Endothelial cell of umbilical vein (primary cell): Measurements from ENCODE around the gene CAMTA1. TPM values are rescaled to one million over a fixed set of nuclear protein-coding genes. Genes with fewer than 3 reads are reported as not detected.

Experiments used
- BruUV-seq: library from RNA; stranded (reverse); fragments of 400-500 nt; replicated peaks from 2 replicates; lab custom pipeline; 2021; lab: Mats Ljungman, UMichigan
- CTCF ChIA-PET: fragments of 300-600, 350-600 bp; sonication (Branson Sonifier 250); formaldehyde crosslinking; loops from one replicate; lab custom pipeline; 2021; ENCODE audit warnings: antibody characterized with exemption, inconsistent platforms; lab: Charles Lee
- POLR2A ChIA-PET: fragments of 300-600, 350-600 bp; sonication (Branson Sonifier 250); formaldehyde crosslinking; loops from one replicate; lab custom pipeline; 2021; ENCODE audit warnings: antibody characterized with exemption, inconsistent platforms; lab: Charles Lee
- DNase-seq: peaks from one replicate; pipeline ENCODE4 v3.0.0-alpha.2; 2011; ENCODE audit warnings: low read depth, low spot score
- FAIRE-seq: peaks from 2 replicates; lab custom pipeline; 2011; peaks lifted over from hg19 to GRCh38; lab: Jason Lieb, UNC
- H2AFZ ChIP-seq: 2 replicates; pipeline ENCODE4 v1.6.0; 2012; ENCODE audit warnings: low read depth, low read length, control low read depth, inconsistent platforms
- H3K27ac ChIP-seq: 2 replicates; pipeline ENCODE4 v1.5.1; 2011; ENCODE audit warnings: low read depth, mild to moderate bottlenecking, control low read depth, low read length, moderate library complexity; ENCODE audit not compliant: insufficient read depth
- H3K27me3 ChIP-seq, 2 experiments: 2 replicates each; pipeline versions ENCODE4 v1.6.0 to v1.6.1; 2011; ENCODE audit warnings: low read length in 2 of 2, mixed read lengths in 1 of 2; ENCODE audit not compliant: control insufficient read depth in 2 of 2, insufficient read depth in 2 of 2
- H3K36me3 ChIP-seq, 2 experiments: 2 replicates in 1 of 2; 3 replicates in 1 of 2; pipeline ENCODE4 v1.5.1; 2011; ENCODE audit warnings: low read length in 2 of 2, mild to moderate bottlenecking in 1 of 2, moderate library complexity in 1 of 2; ENCODE audit not compliant: control insufficient read depth in 2 of 2, insufficient read depth in 2 of 2; ENCODE audit errors: extremely low read depth in 1 of 2
- H3K4me1 ChIP-seq: 3 replicates; pipeline ENCODE4 v1.5.1; 2011; ENCODE audit warnings: mild to moderate bottlenecking, low read length; ENCODE audit not compliant: control insufficient read depth, insufficient read depth; ENCODE audit errors: extremely low read depth
- H3K4me2 ChIP-seq: 2 replicates; pipeline ENCODE4 v1.6.1; 2011; ENCODE audit warnings: low read length, control low read depth, mixed read lengths; ENCODE audit not compliant: insufficient read depth
- H3K4me3 ChIP-seq, 3 experiments: fragments of 200-600 bp in 1 of 3; sonication (generic), shearing (Covaris generic) in 1 of 3; replicated peaks in 1 of 3; 2 replicates each; pipeline ENCODE4 v1.5.1; 2011 to 2016; ENCODE audit warnings: control low read depth in 3 of 3, low read length in 3 of 3, mild to moderate bottlenecking in 2 of 3, inconsistent platforms in 1 of 3, low read depth in 1 of 3, moderate library complexity in 1 of 3; ENCODE audit not compliant: insufficient read depth in 1 of 3
- H3K79me2 ChIP-seq: 2 replicates; pipeline ENCODE4 v1.6.0; 2012; ENCODE audit warnings: low read length, inconsistent platforms; ENCODE audit not compliant: control insufficient read depth, insufficient read depth
- H3K9ac ChIP-seq: replicated peaks from 2 replicates; pipeline ENCODE3; 2011; ENCODE audit warnings: low read length, control low read depth; ENCODE audit not compliant: insufficient read depth; ENCODE audit errors: extremely low read depth
- H3K9me1 ChIP-seq: replicated peaks from 3 replicates; pipeline ENCODE4 v1.6.0; 2011; ENCODE audit warnings: mild to moderate bottlenecking, low read length; ENCODE audit not compliant: control insufficient read depth, insufficient read depth; ENCODE audit errors: extremely low read depth
- H3K9me3 ChIP-seq: replicated peaks from 2 replicates; pipeline ENCODE4 v1.5.1; 2012; ENCODE audit warnings: low read length, inconsistent platforms; ENCODE audit not compliant: control insufficient read depth, insufficient read depth
- H4K20me1 ChIP-seq: replicated peaks from 2 replicates; pipeline ENCODE3; 2011; ENCODE audit warnings: mild to moderate bottlenecking, low read length; ENCODE audit not compliant: control insufficient read depth, insufficient read depth; ENCODE audit errors: extremely low read depth
- EZH2 ChIP-seq: IDR thresholded peaks from 2 replicates; pipeline ENCODE4 v1.6.1; 2012; ENCODE audit warnings: borderline replicate concordance, low read depth, mild to moderate bottlenecking, moderate library complexity, low read length, inconsistent platforms; ENCODE audit not compliant: severe bottlenecking
- FOS ChIP-seq: IDR thresholded peaks from 2 replicates; pipeline ENCODE4 v1.6.1; 2011; ENCODE audit warnings: mild to moderate bottlenecking, low read length, moderate library complexity, borderline replicate concordance; ENCODE audit not compliant: insufficient read depth
- GATA2 ChIP-seq: IDR thresholded peaks from 2 replicates; pipeline ENCODE4 v1.7.0; 2011; ENCODE audit warnings: low read depth, mild to moderate bottlenecking, moderate library complexity, mixed read lengths, low read length; ENCODE audit not compliant: insufficient read length, insufficient read depth
- JUN ChIP-seq: IDR thresholded peaks from 2 replicates; pipeline ENCODE4 v1.6.1; 2011; ENCODE audit warnings: borderline replicate concordance, low read depth; ENCODE audit not compliant: insufficient read length, insufficient read depth
- MYC ChIP-seq: IDR thresholded peaks from one replicate; pipeline ENCODE4 v1.6.1; 2011; ENCODE audit warnings: mild to moderate bottlenecking, low read depth, low read length
- POLR2AphosphoS5 ChIP-seq: IDR thresholded peaks from 2 replicates; pipeline ENCODE4 v1.6.1; 2012; ENCODE audit warnings: low read depth, mild to moderate bottlenecking, control low read depth, low read length, moderate library complexity; ENCODE audit not compliant: insufficient read depth
- dilution Hi-C: fragments of 300-500 bp; cut with MboI; formaldehyde crosslinking; loops from one replicate; pipeline ENCODE4 v1.15.0; 2019; ENCODE audit warnings: low sequenced_read_pairs; ENCODE audit not compliant: extremely low pct_ligation_motif_present
- intact Hi-C: fragments of 100-400 bp; cut with micrococcal nuclease; formaldehyde crosslinking; loops from one replicate; pipeline ENCODE4 v1.10.0; 2022
- polyA plus RNA-seq, 4 experiments: library from polyadenylated mRNA; depleted of rRNA in 3 of 4; stranded (reverse) in 3 of 4; unstranded in 1 of 4; fragments of >200 nt; gene quantifications; 2 replicates each; pipeline versions ENCODE4 v1.2.1 to v1.2.3, GENCODE V29; 2011 to 2012; ENCODE audit warnings: missing spikeins in 1 of 4
- total RNA-seq: library from RNA; stranded (reverse); gene quantifications from 2 replicates; pipeline ENCODE4 v1.2.3, GENCODE V29; 2021
- TF ChIP-seq, protein P1 (sequence below): IDR thresholded peaks from 2 replicates; pipeline ENCODE4 v1.6.1; 2011; ENCODE audit not compliant: insufficient read depth, insufficient read length
- TF ChIP-seq, protein P2 (sequence below), 2 donors: IDR thresholded peaks; 1 replicate in 1 of 2; 2 replicates in 1 of 2; pipeline ENCODE4 v1.5.1; 2011; ENCODE audit warnings: low read length in 2 of 2, mild to moderate bottlenecking in 2 of 2, moderate library complexity in 2 of 2, control low read depth in 1 of 2, inconsistent platforms in 1 of 2, low read depth in 1 of 2; ENCODE audit not compliant: insufficient read depth in 1 of 2; ENCODE audit errors: extremely low read depth in 1 of 2

CAMTA1 gene
- total and polyA plus RNA-seq, 2 donors (not counting 3 experiments of a cell fraction or from before 2014, with no cell fraction given), result 50.8 to 92.7 TPM

DNA sequence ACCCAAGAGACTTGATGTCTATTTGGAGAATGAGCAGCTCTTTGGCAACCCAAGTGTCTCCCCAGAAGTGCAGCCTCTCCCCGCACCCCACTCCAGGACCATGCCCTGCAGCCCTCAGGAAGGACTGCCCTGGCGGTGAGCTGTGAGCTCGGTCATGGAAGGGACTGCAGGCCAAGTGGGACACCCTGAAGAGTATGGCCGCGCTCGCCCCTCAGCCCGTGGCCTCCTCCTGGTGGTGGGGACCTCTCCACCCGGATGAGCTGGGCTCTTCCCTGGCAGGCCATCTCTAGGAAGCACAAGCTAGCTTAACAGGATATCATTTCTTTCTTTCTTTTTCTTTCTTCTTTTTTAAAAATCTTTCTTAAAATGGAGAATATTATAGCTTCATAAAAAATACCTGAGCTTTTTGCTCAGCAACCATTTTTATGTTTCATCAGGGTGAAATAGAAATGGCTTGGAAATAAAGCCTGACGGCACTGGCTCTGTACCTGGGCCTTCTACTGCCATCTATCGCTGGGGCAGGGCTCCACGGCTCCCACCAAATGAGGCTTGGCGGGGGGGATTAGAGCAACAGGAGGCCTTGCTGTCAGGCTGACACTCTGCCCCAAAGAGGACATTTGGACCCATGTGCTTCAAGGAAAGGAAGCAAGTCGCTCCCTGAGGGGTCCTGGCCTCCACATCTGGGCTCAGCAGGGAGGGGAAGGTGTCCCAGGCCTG, 689.7 kb downstream of the CAMTA1 start:
- Histone ChIP-seq H3K27me3 (no peaks in the 10 kb centered on the region), H2AFZ (no peak overlapping the region), H3K4me2 (no peak overlapping the region), H4K20me1 (no peaks in the 10 kb centered on the region), H3K9me1 (no peaks in the 10 kb centered on the region), H3K4me1 (peaks cover 14% of the 10 kb centered on the region), H3K9ac (no peak overlapping the region), H3K4me3 (no peak overlapping the region), H3K79me2 (no peaks in the 10 kb centered on the region), H3K36me3 (no peaks in the 10 kb centered on the region), H3K27ac (no peak overlapping the region), H3K9me3 (no peaks in the 10 kb centered on the region)
- TF ChIP-seq, protein P1, sequence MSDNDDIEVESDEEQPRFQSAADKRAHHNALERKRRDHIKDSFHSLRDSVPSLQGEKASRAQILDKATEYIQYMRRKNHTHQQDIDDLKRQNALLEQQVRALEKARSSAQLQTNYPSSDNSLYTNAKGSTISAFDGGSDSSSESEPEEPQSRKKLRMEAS, result no peak
- TF ChIP-seq JUN, result no peak
- no TSS peak for BruUV-seq
- ChIA-PET POLR2A (no interaction called here), CTCF (interaction anchor here (0.9 kb wide), 1 partner anchor 405 kb away, joined by 3 read pairs; no protein-coding TSS in a partner anchor)
- no peak for FAIRE-seq
- no peak for DNase-seq
- dilution Hi-C loops, result no loop called here
- intact Hi-C loops, result no loop called here

DNA sequence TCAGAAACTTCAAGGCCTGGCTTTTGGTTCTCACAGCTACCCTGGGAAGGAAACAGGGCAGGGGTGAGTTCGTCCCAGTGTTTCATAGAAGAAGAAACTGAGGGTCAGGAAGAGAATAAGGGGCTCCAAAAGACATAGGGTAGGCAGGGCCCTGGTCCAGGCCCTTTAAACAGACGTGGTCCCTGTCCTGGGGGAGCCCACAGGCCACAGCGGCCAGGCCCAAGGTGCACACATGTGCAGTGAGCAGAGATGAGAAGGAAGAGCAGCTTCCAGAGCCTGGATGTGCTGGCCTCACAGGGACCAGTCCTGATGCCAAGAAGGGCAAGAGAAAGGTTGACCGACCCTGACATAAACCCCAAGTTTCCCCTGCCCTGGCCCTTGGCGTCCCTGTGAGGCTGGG, 690.4 kb downstream of the CAMTA1 start:
- Histone ChIP-seq H3K4me3 (no peak overlapping the region), H3K79me2 (no peaks in the 10 kb centered on the region), H3K9me1 (no peaks in the 10 kb centered on the region), H3K27ac (no peak overlapping the region), H2AFZ (no peak overlapping the region), H3K4me1 (peaks cover 12% of the 10 kb centered on the region), H4K20me1 (no peaks in the 10 kb centered on the region), H3K27me3 (no peaks in the 10 kb centered on the region), H3K9me3 (no peaks in the 10 kb centered on the region), H3K4me2 (no peak overlapping the region), H3K9ac (no peak overlapping the region), H3K36me3 (no peaks in the 10 kb centered on the region)
- no TSS peak for BruUV-seq
- ChIA-PET CTCF (interaction anchor here (0.9 kb wide), 1 partner anchor 406 kb away, joined by 3 read pairs; no protein-coding TSS in a partner anchor), POLR2A (no interaction called here)
- FAIRE-seq (no peak), DNase-seq (no peak)
- dilution Hi-C loops (no loop called here), intact Hi-C loops (no loop called here)
- TF ChIP-seq JUN (no peak), FOS (no peak), POLR2AphosphoS5 (no peak), GATA2 (no peak), MYC (no peak), EZH2 (no peak)
- TF ChIP-seq, protein P1, result no peak
- TF ChIP-seq, protein P2, sequence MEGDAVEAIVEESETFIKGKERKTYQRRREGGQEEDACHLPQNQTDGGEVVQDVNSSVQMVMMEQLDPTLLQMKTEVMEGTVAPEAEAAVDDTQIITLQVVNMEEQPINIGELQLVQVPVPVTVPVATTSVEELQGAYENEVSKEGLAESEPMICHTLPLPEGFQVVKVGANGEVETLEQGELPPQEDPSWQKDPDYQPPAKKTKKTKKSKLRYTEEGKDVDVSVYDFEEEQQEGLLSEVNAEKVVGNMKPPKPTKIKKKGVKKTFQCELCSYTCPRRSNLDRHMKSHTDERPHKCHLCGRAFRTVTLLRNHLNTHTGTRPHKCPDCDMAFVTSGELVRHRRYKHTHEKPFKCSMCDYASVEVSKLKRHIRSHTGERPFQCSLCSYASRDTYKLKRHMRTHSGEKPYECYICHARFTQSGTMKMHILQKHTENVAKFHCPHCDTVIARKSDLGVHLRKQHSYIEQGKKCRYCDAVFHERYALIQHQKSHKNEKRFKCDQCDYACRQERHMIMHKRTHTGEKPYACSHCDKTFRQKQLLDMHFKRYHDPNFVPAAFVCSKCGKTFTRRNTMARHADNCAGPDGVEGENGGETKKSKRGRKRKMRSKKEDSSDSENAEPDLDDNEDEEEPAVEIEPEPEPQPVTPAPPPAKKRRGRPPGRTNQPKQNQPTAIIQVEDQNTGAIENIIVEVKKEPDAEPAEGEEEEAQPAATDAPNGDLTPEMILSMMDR (IDR thresholded peaks at IDR 0.05; ENCODE audit: extremely low read depth in 1 of 2, insufficient read depth in 1 of 2, low read depth in 1 of 2, low read length in 2 of 2), result no peak
